Endodermal cell (in vitro differentiated cells): ENCODE measurements around the gene STX8. TPM values are rescaled to one million over a fixed set of nuclear protein-coding genes. Genes with fewer than 3 reads are reported as not detected.
"Not testable (repeated sequence)": the region's sequence is repeated elsewhere in the genome, so short reads cannot be mapped to it uniquely, and the experiment has no call there.

Experiments used
- DNase-seq: peaks from one replicate; pipeline ENCODE4 v3.0.0-alpha.2; 2017
- H3K27ac ChIP-seq: 2 replicates; pipeline ENCODE4 v1.5.1; 2013; ENCODE audit warnings: mild to moderate bottlenecking, low read depth, low read length, moderate library complexity
- H3K27me3 ChIP-seq: 2 replicates; pipeline ENCODE4 v1.6.1; 2013; ENCODE audit warnings: mild to moderate bottlenecking, low read length, moderate library complexity; ENCODE audit not compliant: insufficient read depth, control insufficient read depth, poor library complexity, severe bottlenecking
- H3K36me3 ChIP-seq: 2 replicates; pipeline ENCODE4 v1.7.0; 2013; ENCODE audit warnings: mild to moderate bottlenecking, low read length, moderate library complexity; ENCODE audit not compliant: control insufficient read depth, insufficient read depth
- H3K4me1 ChIP-seq: one replicate; pipeline ENCODE4 v1.7.0; 2013; ENCODE audit warnings: low read length; ENCODE audit not compliant: control insufficient read depth, insufficient read depth
- H3K4me3 ChIP-seq: 2 replicates; pipeline ENCODE4 v1.5.1; 2013; ENCODE audit warnings: mild to moderate bottlenecking, low read length, moderate library complexity
- H3K9ac ChIP-seq: 2 replicates; pipeline ENCODE4 v1.6.1; 2013; ENCODE audit warnings: mild to moderate bottlenecking, low read length, moderate library complexity; ENCODE audit not compliant: poor library complexity, severe bottlenecking; ENCODE audit errors: extremely low read depth
- H3K9me3 ChIP-seq: 2 replicates; pipeline ENCODE4 v1.6.1; 2013; ENCODE audit warnings: mild to moderate bottlenecking, low read length, moderate library complexity; ENCODE audit not compliant: control insufficient read depth
- H3K27ac Mint-ChIP-seq: 2 replicates; pipeline ENCODE4 v1.8.0; 2020; ENCODE audit warnings: mixed read lengths
- H3K27me3 Mint-ChIP-seq: 2 replicates; pipeline ENCODE4 v1.8.0; 2021; ENCODE audit warnings: mild to moderate bottlenecking, mixed read lengths; ENCODE audit not compliant: insufficient read depth
- H3K36me3 Mint-ChIP-seq: 2 replicates; pipeline ENCODE4 v1.8.0; 2020; ENCODE audit warnings: low read depth, mixed read lengths
- H3K4me1 Mint-ChIP-seq: 2 replicates; pipeline ENCODE4 v1.8.0; 2020; ENCODE audit warnings: mixed read lengths
- H3K4me3 Mint-ChIP-seq: 2 replicates; pipeline ENCODE4 v1.8.0; 2020; ENCODE audit warnings: mild to moderate bottlenecking, moderate library complexity, mixed read lengths
- H3K9me3 Mint-ChIP-seq: 2 replicates; pipeline ENCODE4 v1.8.0; 2020; ENCODE audit warnings: mild to moderate bottlenecking, mixed read lengths
- WGBS, 2 experiments: methylation state at CpG; one replicate each; pipeline versions ENCODE4 v1.1.5 to v1.1.7; 2013; ENCODE audit warnings: missing lambda C conversion rate in 2 of 2, mixed read lengths in 1 of 2; ENCODE audit not compliant: insufficient coverage in 1 of 2, insufficient read length in 1 of 2; 5-methylcytosine and 5-hydroxymethylcytosine counted together
- total RNA-seq, 2 donors: library from RNA; stranded (reverse); fragmentation: NEBNext Ultra II Directional in 1 of 2; extraction: Animal tissue kit (Norgen Biotek cat#: 25700) in 1 of 2; gene quantifications; 2 replicates in 1 of 2; 3 replicates in 1 of 2; pipeline ENCODE4 v1.2.1, GENCODE V29; 2021
- TF ChIP-seq, protein P1 (sequence below): fragments of 200-600 bp; sonication (generic); conservative IDR thresholded peaks from 2 replicates; pipeline ENCODE4 v1.5.0; 2021; ENCODE audit warnings: antibody characterized with exemption, mild to moderate bottlenecking

Gene STX8
- total RNA-seq, 2 donors from 2014 or later, result 82.5 to 98.2 TPM

DNA sequence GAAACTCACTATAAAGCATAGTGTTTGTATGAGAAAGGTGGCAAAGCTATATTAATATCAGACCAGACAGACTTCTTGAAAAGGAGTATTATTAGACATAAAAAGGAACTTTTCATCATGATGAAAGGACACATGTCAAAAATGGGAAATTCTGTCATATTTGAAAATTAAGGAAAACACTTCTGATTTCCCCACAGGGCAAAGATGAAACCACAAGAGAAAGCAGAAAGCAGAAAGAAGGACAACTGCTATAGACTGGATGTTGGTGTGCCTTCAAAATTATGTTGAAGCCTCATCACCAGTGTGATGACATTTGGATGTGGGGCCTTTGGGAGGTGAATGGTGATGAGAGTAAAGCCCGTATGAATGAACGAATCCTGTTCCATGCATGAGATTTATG, 193.0 kb downstream of the STX8 start:
- 83 to 100% methylated on average over 2 of the region's 2 CpGs for WGBS, 2 experiments
- H3K27ac ChIP-seq, result no peak overlapping the region
- TF ChIP-seq, protein P1, sequence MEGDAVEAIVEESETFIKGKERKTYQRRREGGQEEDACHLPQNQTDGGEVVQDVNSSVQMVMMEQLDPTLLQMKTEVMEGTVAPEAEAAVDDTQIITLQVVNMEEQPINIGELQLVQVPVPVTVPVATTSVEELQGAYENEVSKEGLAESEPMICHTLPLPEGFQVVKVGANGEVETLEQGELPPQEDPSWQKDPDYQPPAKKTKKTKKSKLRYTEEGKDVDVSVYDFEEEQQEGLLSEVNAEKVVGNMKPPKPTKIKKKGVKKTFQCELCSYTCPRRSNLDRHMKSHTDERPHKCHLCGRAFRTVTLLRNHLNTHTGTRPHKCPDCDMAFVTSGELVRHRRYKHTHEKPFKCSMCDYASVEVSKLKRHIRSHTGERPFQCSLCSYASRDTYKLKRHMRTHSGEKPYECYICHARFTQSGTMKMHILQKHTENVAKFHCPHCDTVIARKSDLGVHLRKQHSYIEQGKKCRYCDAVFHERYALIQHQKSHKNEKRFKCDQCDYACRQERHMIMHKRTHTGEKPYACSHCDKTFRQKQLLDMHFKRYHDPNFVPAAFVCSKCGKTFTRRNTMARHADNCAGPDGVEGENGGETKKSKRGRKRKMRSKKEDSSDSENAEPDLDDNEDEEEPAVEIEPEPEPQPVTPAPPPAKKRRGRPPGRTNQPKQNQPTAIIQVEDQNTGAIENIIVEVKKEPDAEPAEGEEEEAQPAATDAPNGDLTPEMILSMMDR, result no peak
- H3K4me1 ChIP-seq, result no peaks in the 10 kb centered on the region
- H3K27me3 ChIP-seq, result no peaks in the 10 kb centered on the region
- Mint-ChIP-seq H3K4me1 (peaks cover 1% of the 10 kb centered on the region), H3K4me3 (no peak overlapping the region), H3K9me3 (no peaks in the 10 kb centered on the region), H3K27me3 (no peaks in the 10 kb centered on the region), H3K36me3 (peaks cover 14% of the 10 kb centered on the region), H3K27ac (no peak overlapping the region)
- H3K9ac ChIP-seq, result no peak overlapping the region
- H3K4me3 ChIP-seq, result no peak overlapping the region
- no peaks in the 10 kb centered on the region for H3K9me3 ChIP-seq
- H3K36me3 ChIP-seq, result no peaks in the 10 kb centered on the region
- DNase-seq, result no peak

DNA sequence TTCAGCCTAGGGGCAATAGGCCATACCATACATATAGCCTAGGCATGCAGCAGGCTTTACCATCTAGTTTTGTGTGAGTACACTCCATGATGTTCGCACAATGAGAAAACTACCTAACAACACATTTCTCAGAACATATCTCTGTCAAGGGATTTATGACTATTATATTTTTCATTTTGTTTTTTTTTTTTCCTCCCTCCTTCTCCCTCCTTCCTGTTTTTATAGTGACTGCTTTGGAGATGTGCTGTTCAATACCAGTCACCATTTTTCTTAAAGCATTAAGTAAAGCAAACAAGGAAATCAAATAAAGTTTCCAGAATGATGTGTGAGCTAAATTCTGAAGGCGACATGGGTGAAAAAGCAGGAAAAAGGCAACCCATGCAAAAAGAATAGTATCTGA, 194.6 kb downstream of the STX8 start:
- Histone ChIP-seq H3K4me1 (no peaks in the 10 kb centered on the region), H3K4me3 (no peak overlapping the region), H3K36me3 (no peaks in the 10 kb centered on the region), H3K9me3 (peaks cover 9% of the 10 kb centered on the region), H3K9ac (no peak overlapping the region), H3K27ac (no peak overlapping the region), H3K27me3 (no peaks in the 10 kb centered on the region)
- 90 to 100% methylated on average over 1 to 2 of the region's 2 CpGs for WGBS, 2 experiments
- H3K4me1 Mint-ChIP-seq, result peaks cover 4% of the 10 kb centered on the region
- H3K27me3 Mint-ChIP-seq, result no peaks in the 10 kb centered on the region
- peaks cover 26% of the 10 kb centered on the region for H3K36me3 Mint-ChIP-seq
- TF ChIP-seq, protein P1, result no peak
- no peak for DNase-seq
- H3K9me3 Mint-ChIP-seq, result peaks cover 8% of the 10 kb centered on the region
- H3K27ac Mint-ChIP-seq, result no peak overlapping the region
- H3K4me3 Mint-ChIP-seq, result no peak overlapping the region

DNA sequence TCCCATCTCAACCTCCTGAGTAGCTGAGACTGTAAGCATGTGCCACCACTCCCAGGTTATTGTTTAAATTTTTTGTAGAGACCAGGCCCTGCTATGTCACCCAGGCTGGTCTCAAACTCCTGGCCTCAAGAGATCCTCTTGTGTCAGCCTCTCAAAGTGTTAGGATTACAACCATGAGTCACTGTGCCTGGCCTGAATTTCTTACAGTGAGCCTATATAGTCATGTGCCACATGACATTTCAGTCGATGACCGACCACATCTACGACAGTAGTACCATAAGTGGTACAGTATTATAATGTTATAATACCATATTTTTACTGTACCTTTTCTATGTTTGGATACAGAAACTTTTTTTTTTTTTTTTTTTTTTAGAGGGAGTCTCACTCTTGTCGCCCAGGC, 195.3 kb downstream of the STX8 start:
- 93% methylated on average over 3 of the region's 4 CpGs; no CpG with 5 or more reads in 1 of the 2 experiments for WGBS, 2 experiments
- Histone ChIP-seq H3K9me3 (peaks cover 10% of the 10 kb centered on the region), H3K36me3 (no peaks in the 10 kb centered on the region), H3K4me1 (no peaks in the 10 kb centered on the region), H3K27ac (no peak overlapping the region), H3K9ac (no peak overlapping the region), H3K4me3 (no peak overlapping the region), H3K27me3 (no peaks in the 10 kb centered on the region)
- TF ChIP-seq, protein P1, result no peak
- H3K4me3 Mint-ChIP-seq, result no peak overlapping the region
- no peak for DNase-seq
- H3K27me3 Mint-ChIP-seq, result no peaks in the 10 kb centered on the region
- peaks cover 32% of the 10 kb centered on the region for H3K36me3 Mint-ChIP-seq
- H3K9me3 Mint-ChIP-seq, result peaks cover 13% of the 10 kb centered on the region
- H3K27ac Mint-ChIP-seq, result no peak overlapping the region
- peaks cover 4% of the 10 kb centered on the region for H3K4me1 Mint-ChIP-seq

DNA sequence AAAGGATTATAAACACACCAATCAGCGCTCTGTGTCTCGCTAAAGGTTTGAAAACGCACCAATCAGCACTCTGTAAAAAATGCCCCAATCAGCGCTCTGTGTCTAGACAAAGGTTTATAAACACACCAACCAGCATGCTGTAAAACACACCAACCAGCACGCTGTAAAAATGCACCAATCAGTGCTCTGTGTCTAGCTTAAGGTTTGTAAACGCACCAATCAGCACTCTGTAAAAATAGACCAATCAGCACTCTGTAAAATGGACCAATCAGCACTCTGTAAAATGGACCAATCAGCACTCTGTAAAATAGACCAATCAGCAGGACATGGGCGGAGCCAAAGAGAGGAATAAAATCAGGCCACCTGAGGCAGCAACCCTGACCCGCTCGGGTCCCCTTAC, 199.4 kb downstream of the STX8 start:
- not testable (repeated sequence) for H3K27me3 Mint-ChIP-seq
- peaks cover 13% of the 10 kb centered on the region for H3K9me3 Mint-ChIP-seq

More for the DNA sequence above, 199.4 kb downstream of the STX8 start:
- not testable (repeated sequence) for DNase-seq, H3K27ac ChIP-seq, H3K4me3 Mint-ChIP-seq, H3K27me3 ChIP-seq, H3K9ac ChIP-seq, H3K27ac Mint-ChIP-seq, H3K4me1 ChIP-seq, H3K4me1 Mint-ChIP-seq, H3K4me3 ChIP-seq, H3K36me3 ChIP-seq, H3K9me3 ChIP-seq
- WGBS, 2 experiments, result 95 to 100% methylated on average over 4 to 9 of the region's 9 CpGs
- peaks cover 34% of the 10 kb centered on the region for H3K36me3 Mint-ChIP-seq
